H1 (cell line): Measurements from ENCODE around the gene TTK. TPM values are rescaled to one million over a fixed set of nuclear protein-coding genes. Genes with fewer than 3 reads are reported as not detected.

Source experiments
- EP300 ChIP-seq, 2 experiments: IDR thresholded peaks; 1 replicate in 1 of 2; 2 replicates in 1 of 2; pipeline ENCODE4 v1.6.1; 2011 to 2012; ENCODE audit warnings: low read depth in 2 of 2, low read length in 2 of 2, mild to moderate bottlenecking in 2 of 2, borderline replicate concordance in 1 of 2, inconsistent platforms in 1 of 2, moderate library complexity in 1 of 2
- FOSL1 ChIP-seq: IDR thresholded peaks from 2 replicates; pipeline ENCODE4 v1.6.1; 2011; ENCODE audit warnings: mild to moderate bottlenecking, low read depth, low read length, moderate library complexity; ENCODE audit not compliant: insufficient read depth
- HDAC6 ChIP-seq: IDR thresholded peaks from one replicate; pipeline ENCODE4 v1.7.1; 2012; ENCODE audit warnings: low read depth, mild to moderate bottlenecking, inconsistent platforms, low read length, moderate library complexity
- KDM5A ChIP-seq: fragments of 200-600 bp; IDR thresholded peaks from 2 replicates; pipeline ENCODE4 v1.7.1; 2012; ENCODE audit warnings: mild to moderate bottlenecking, low read length, inconsistent platforms, mixed read lengths
- POLR2AphosphoS5 ChIP-seq: IDR thresholded peaks from 2 replicates; pipeline ENCODE4 v1.6.1; 2011; ENCODE audit warnings: low read depth, low read length
- RXRA ChIP-seq: IDR thresholded peaks from 2 replicates; pipeline ENCODE4 v1.6.1; 2011; ENCODE audit warnings: low read depth, mild to moderate bottlenecking, low read length, moderate library complexity; ENCODE audit not compliant: insufficient read depth
- TAF1 ChIP-seq: IDR thresholded peaks from 2 replicates; pipeline ENCODE4 v1.6.1; 2011; ENCODE audit warnings: mild to moderate bottlenecking, low read depth, low read length
- polyA plus RNA-seq, 7 experiments: library from polyadenylated mRNA; depleted of rRNA in 3 of 7; stranded (reverse) in 5 of 7; unstranded in 2 of 7; fragments of >200 nt in 5 of 7; fragments of 200-250 nt in 2 of 7; gene quantifications; 1 replicate in 5 of 7; 2 replicates in 1 of 7; 4 replicates in 1 of 7; pipeline versions ENCODE4 v1.2.1 to v1.2.3, GENCODE V29; 2011 to 2013; ENCODE audit warnings: missing spikeins in 2 of 7, mixed read lengths in 2 of 7
- total RNA-seq: library from RNA; stranded (reverse); fragmentation: NEBNext Ultra II Directional; extraction: Animal tissue kit (Norgen Biotek cat#: 25700); gene quantifications from 2 replicates; pipeline ENCODE4 v1.2.1, GENCODE V29; 2021
- TF ChIP-seq, protein P1 (sequence below): fragments of 300-600 bp; sonication (generic); IDR thresholded peaks from 2 replicates; pipeline ENCODE4 v1.7.1; 2012; ENCODE audit warnings: low read length, moderate library complexity, mild to moderate bottlenecking, inconsistent platforms; ENCODE audit not compliant: insufficient replicate concordance
- TF ChIP-seq, protein P2 (sequence below), 3 experiments: IDR thresholded peaks; 1 replicate in 2 of 3; 2 replicates in 1 of 3; pipeline versions ENCODE4 v1.5.1 to v1.6.1; 2011; ENCODE audit warnings: low read length in 3 of 3, mild to moderate bottlenecking in 3 of 3, inconsistent platforms in 2 of 3, low read depth in 1 of 3, moderate library complexity in 1 of 3; ENCODE audit not compliant: insufficient read depth in 1 of 3; ENCODE audit errors: control extremely low read depth in 1 of 3

The TTK gene
- total and polyA plus RNA-seq, 2 of the 8 experiments (the other 6 are each of a cell fraction or from before 2014, with no cell fraction given): 11.9 to 63.2 TPM

DNA sequence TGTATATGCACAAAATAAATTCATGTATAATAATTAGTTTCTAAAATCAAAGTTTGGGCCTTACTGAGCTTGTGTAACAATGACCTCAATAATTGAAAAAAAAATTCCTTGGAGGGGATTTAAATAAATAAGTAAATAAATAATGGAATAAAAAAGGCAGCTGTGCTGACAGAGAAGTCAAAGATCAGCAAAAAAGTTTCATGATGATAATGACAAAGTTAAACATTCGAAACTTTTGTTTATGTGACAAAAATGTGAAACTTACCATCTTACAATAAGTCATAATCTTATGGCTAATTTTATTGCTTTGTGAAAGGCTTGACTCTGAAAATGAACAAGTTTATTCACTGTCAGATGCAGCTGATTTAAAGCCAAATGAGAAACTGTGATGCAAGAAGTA is 3.1 kb upstream of the TTK start (continued):
- TF ChIP-seq, protein P1, sequence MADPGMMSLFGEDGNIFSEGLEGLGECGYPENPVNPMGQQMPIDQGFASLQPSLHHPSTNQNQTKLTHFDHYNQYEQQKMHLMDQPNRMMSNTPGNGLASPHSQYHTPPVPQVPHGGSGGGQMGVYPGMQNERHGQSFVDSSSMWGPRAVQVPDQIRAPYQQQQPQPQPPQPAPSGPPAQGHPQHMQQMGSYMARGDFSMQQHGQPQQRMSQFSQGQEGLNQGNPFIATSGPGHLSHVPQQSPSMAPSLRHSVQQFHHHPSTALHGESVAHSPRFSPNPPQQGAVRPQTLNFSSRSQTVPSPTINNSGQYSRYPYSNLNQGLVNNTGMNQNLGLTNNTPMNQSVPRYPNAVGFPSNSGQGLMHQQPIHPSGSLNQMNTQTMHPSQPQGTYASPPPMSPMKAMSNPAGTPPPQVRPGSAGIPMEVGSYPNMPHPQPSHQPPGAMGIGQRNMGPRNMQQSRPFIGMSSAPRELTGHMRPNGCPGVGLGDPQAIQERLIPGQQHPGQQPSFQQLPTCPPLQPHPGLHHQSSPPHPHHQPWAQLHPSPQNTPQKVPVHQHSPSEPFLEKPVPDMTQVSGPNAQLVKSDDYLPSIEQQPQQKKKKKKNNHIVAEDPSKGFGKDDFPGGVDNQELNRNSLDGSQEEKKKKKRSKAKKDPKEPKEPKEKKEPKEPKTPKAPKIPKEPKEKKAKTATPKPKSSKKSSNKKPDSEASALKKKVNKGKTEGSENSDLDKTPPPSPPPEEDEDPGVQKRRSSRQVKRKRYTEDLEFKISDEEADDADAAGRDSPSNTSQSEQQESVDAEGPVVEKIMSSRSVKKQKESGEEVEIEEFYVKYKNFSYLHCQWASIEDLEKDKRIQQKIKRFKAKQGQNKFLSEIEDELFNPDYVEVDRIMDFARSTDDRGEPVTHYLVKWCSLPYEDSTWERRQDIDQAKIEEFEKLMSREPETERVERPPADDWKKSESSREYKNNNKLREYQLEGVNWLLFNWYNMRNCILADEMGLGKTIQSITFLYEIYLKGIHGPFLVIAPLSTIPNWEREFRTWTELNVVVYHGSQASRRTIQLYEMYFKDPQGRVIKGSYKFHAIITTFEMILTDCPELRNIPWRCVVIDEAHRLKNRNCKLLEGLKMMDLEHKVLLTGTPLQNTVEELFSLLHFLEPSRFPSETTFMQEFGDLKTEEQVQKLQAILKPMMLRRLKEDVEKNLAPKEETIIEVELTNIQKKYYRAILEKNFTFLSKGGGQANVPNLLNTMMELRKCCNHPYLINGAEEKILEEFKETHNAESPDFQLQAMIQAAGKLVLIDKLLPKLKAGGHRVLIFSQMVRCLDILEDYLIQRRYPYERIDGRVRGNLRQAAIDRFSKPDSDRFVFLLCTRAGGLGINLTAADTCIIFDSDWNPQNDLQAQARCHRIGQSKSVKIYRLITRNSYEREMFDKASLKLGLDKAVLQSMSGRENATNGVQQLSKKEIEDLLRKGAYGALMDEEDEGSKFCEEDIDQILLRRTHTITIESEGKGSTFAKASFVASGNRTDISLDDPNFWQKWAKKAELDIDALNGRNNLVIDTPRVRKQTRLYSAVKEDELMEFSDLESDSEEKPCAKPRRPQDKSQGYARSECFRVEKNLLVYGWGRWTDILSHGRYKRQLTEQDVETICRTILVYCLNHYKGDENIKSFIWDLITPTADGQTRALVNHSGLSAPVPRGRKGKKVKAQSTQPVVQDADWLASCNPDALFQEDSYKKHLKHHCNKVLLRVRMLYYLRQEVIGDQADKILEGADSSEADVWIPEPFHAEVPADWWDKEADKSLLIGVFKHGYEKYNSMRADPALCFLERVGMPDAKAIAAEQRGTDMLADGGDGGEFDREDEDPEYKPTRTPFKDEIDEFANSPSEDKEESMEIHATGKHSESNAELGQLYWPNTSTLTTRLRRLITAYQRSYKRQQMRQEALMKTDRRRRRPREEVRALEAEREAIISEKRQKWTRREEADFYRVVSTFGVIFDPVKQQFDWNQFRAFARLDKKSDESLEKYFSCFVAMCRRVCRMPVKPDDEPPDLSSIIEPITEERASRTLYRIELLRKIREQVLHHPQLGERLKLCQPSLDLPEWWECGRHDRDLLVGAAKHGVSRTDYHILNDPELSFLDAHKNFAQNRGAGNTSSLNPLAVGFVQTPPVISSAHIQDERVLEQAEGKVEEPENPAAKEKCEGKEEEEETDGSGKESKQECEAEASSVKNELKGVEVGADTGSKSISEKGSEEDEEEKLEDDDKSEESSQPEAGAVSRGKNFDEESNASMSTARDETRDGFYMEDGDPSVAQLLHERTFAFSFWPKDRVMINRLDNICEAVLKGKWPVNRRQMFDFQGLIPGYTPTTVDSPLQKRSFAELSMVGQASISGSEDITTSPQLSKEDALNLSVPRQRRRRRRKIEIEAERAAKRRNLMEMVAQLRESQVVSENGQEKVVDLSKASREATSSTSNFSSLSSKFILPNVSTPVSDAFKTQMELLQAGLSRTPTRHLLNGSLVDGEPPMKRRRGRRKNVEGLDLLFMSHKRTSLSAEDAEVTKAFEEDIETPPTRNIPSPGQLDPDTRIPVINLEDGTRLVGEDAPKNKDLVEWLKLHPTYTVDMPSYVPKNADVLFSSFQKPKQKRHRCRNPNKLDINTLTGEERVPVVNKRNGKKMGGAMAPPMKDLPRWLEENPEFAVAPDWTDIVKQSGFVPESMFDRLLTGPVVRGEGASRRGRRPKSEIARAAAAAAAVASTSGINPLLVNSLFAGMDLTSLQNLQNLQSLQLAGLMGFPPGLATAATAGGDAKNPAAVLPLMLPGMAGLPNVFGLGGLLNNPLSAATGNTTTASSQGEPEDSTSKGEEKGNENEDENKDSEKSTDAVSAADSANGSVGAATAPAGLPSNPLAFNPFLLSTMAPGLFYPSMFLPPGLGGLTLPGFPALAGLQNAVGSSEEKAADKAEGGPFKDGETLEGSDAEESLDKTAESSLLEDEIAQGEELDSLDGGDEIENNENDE: no peak
- no peak for TF ChIP-seq FOSL1
- no peak for TF ChIP-seq RXRA
- TF ChIP-seq EP300 (IDR thresholded peaks at IDR 0.05; ENCODE audit: borderline replicate concordance in 1 of 2, low read depth in 2 of 2, low read length in 2 of 2): no peak
- TF ChIP-seq, protein P2, sequence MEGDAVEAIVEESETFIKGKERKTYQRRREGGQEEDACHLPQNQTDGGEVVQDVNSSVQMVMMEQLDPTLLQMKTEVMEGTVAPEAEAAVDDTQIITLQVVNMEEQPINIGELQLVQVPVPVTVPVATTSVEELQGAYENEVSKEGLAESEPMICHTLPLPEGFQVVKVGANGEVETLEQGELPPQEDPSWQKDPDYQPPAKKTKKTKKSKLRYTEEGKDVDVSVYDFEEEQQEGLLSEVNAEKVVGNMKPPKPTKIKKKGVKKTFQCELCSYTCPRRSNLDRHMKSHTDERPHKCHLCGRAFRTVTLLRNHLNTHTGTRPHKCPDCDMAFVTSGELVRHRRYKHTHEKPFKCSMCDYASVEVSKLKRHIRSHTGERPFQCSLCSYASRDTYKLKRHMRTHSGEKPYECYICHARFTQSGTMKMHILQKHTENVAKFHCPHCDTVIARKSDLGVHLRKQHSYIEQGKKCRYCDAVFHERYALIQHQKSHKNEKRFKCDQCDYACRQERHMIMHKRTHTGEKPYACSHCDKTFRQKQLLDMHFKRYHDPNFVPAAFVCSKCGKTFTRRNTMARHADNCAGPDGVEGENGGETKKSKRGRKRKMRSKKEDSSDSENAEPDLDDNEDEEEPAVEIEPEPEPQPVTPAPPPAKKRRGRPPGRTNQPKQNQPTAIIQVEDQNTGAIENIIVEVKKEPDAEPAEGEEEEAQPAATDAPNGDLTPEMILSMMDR (IDR thresholded peaks at IDR 0.05; ENCODE audit: control extremely low read depth in 1 of 3, insufficient read depth in 1 of 3, low read depth in 1 of 3, low read length in 3 of 3): no peak
- TF ChIP-seq HDAC6: no peak
- TF ChIP-seq POLR2AphosphoS5: no peak
- TF ChIP-seq TAF1: no peak
- no peak for TF ChIP-seq KDM5A
